ENCODE measurements around the gene GPR142.
A peak's percentile ranks its signal among the peaks of the same experiment; 100 is the strongest.

Gene GPR142

DNA sequence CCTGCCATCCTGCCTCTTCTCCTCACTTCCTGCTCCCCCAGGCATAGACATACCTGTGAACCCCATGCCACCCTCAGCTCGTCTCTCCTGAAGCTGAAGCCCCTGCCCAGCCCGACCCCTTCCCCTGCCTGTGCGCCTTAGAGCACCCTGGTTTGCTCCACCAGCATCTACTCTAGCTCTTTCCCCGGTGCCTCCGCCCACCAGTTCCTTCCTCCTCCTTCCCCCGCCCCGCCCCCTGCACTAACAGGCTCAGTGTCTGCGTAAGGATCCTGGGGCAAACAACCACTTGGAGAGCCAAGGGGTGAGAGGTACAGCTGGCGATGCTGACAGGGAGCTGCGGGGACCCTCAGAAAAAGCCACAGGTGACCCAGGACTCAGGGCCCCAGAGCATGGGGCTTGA is 1.9 kb downstream of the GPR142 start:
- Histone ChIP-seq H3K4me3 (no peak overlapping the region), H3K27ac (no peak overlapping the region), H3K9me3 (ENCODE audit: low read depth, low read length) (no peaks in the 10 kb centered on the region), H3K36me3 (ENCODE audit: insufficient read depth, low read length) (no peaks in the 10 kb centered on the region), H3K9ac (ENCODE audit: insufficient read length) (no peak overlapping the region)
- DNase-seq (ENCODE audit: low read depth, low spot score): no peak
- TF ChIP-seq POLR2AphosphoS5 (IDR thresholded peaks at IDR 0.05; ENCODE audit: borderline replicate concordance, low read depth, low read length) (no peak), FOXP2 (optimal IDR thresholded peaks at IDR 0.05; ENCODE audit: control extremely low read depth, extremely low read length, insufficient read depth) (no peak), EZH2 (IDR thresholded peaks at IDR 0.05) (no peak)

DNA sequence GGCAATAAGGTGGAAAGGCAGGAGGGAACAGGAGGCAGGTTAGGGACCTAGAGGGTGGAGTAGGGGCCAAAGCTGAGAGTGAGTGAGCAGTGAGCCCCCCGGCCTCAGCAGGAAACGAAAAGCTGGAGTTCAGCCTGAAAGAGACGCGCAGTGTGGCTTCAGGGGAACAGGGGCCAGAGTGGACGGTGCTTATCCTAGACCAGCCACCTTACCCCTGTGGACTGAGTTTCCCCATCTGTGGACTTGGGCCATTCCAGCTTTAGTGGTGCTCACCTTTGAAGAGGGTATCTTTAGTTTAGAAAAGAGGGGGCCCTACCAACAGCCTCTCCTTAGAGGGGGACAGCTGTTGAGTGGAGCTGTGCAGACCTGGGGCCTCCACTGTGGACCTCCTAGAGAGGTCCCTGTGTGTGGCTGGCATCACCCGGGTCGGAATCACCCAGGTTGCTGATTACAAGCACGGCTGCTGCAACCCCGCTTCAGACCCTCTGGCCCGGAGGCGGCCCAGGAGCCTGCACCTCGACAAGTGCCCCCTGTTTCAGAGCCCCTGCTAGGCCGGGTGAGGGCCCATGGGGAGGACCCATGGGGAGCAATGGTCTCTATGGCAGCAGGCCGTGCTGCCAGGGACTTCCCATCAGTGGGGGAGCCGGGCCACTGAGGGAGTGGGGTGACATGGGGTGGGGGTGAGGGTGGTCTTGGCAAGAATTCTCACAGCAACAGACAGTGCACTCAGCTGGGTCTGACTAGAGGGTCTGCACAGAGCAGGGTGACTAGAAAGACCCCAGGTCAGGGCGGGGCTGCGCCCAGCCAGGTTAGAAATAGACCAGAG is 2.6 kb downstream of the GPR142 start:
- H3K36me3 ChIP-seq (ENCODE audit: insufficient read depth, low read length): no peaks in the 10 kb centered on the region
- no peak overlapping the region for H3K9ac ChIP-seq (ENCODE audit: insufficient read length)
- no peak overlapping the region for H3K4me3 ChIP-seq
- no peaks in the 10 kb centered on the region for H3K9me3 ChIP-seq (ENCODE audit: low read depth, low read length)
- TF ChIP-seq POLR2AphosphoS5 (IDR thresholded peaks at IDR 0.05; ENCODE audit: borderline replicate concordance, low read depth, low read length): no peak
- no peak for TF ChIP-seq FOXP2 (optimal IDR thresholded peaks at IDR 0.05; ENCODE audit: control extremely low read depth, extremely low read length, insufficient read depth)
- no peak for TF ChIP-seq EZH2 (IDR thresholded peaks at IDR 0.05)
- no peak for DNase-seq (ENCODE audit: low read depth, low spot score)
- H3K27ac ChIP-seq: no peak overlapping the region

DNA sequence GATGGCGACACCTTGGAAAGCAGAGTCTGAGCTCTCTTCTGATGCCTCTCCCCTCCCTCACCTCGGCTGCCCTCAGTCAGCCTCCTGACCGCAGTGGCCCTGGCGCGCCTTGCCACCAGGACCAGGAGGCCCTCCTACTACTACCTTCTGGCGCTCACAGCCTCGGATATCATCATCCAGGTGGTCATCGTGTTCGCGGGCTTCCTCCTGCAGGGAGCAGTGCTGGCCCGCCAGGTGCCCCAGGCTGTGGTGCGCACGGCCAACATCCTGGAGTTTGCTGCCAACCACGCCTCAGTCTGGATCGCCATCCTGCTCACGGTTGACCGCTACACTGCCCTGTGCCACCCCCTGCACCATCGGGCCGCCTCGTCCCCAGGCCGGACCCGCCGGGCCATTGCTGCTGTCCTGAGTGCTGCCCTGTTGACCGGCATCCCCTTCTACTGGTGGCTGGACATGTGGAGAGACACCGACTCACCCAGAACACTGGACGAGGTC is 4.4 kb downstream of the GPR142 start:
- Histone ChIP-seq H3K27ac (no peak overlapping the region), H3K9me3 (ENCODE audit: low read depth, low read length) (no peaks in the 10 kb centered on the region), H3K9ac (ENCODE audit: insufficient read length) (no peak overlapping the region), H3K4me3 (no peak overlapping the region), H3K36me3 (ENCODE audit: insufficient read depth, low read length) (no peaks in the 10 kb centered on the region)
- DNase-seq (ENCODE audit: low read depth, low spot score): no peak
- no peak for TF ChIP-seq EZH2 (IDR thresholded peaks at IDR 0.05)

- Histone ChIP-seq H3K9ac (ENCODE audit: insufficient read length) (no peak overlapping the region), H3K27ac (no peak overlapping the region), H3K4me3 (no peak overlapping the region), H3K9me3 (ENCODE audit: low read depth, low read length) (no peaks in the 10 kb centered on the region), H3K36me3 (ENCODE audit: insufficient read depth, low read length) (no peaks in the 10 kb centered on the region)
- no peak for TF ChIP-seq FOXP2 (optimal IDR thresholded peaks at IDR 0.05; ENCODE audit: control extremely low read depth, extremely low read length, insufficient read depth)
- no peak for TF ChIP-seq EZH2 (IDR thresholded peaks at IDR 0.05)
- TF ChIP-seq POLR2AphosphoS5 (IDR thresholded peaks at IDR 0.05; ENCODE audit: borderline replicate concordance, low read depth, low read length): no peak
- no peak for DNase-seq (ENCODE audit: low read depth, low spot score)
These were observed 5.1 kb downstream of the GPR142 start for GRCh38 chr17:74372426-74372825.

DNA sequence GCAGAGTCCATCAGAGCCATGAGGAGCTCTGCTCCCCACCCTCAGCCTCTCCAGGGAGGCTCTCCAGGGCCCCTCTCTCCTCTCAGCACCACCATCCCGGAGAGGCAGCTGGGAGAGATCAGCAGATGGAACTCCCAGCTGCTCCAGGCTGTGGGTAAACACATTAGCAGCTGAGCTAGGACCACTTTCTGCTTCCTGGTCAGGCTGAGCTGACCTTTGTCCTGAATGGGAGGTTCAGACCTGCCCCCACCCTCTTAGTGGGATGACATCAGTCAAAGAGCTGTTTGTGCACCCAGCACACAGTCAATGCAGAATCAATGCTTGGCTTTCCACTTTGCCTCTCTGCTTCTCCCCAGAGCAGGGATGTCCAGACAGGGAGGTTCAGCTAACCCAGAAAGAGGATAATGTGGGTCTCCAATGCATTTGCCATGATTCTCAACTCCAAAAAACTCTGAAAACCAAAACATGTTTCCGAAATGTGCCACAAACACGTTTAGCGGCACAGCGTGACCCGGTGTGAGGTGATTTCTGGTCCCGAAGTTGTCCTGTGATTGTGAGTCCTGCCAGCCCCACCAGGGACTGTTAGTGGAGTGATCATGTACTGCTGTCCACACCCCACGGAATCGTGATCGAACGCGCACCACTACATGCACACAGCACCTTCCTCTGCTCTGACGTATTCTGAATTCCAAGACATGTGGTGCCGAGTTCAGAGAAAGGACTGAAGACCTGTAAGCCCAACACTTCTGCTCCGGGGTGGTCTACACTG is 6.7 kb downstream of the GPR142 start:
- H3K4me3 ChIP-seq: no peak overlapping the region
- no peak for DNase-seq (ENCODE audit: low read depth, low spot score)

GRCh38 chr17:74374858-74375257 is 7.6 kb downstream of the GPR142 start:
- no peak for TF ChIP-seq EZH2 (IDR thresholded peaks at IDR 0.05)
- TF ChIP-seq POLR2AphosphoS5 (IDR thresholded peaks at IDR 0.05; ENCODE audit: borderline replicate concordance, low read depth, low read length): no peak
- TF ChIP-seq FOXP2 (optimal IDR thresholded peaks at IDR 0.05; ENCODE audit: control extremely low read depth, extremely low read length, insufficient read depth): no peak
- H3K27ac ChIP-seq: no peak overlapping the region
- no peaks in the 10 kb centered on the region for H3K36me3 ChIP-seq (ENCODE audit: insufficient read depth, low read length)
- H3K4me3 ChIP-seq: no peak overlapping the region
- H3K9me3 ChIP-seq (ENCODE audit: low read depth, low read length): no peaks in the 10 kb centered on the region
- no peak for DNase-seq (ENCODE audit: low read depth, low spot score)
- no peak overlapping the region for H3K9ac ChIP-seq (ENCODE audit: insufficient read length)

More for the DNA sequence above, 6.7 kb downstream of the GPR142 start:
- H3K9ac ChIP-seq (ENCODE audit: insufficient read length): no peak overlapping the region
- TF ChIP-seq POLR2AphosphoS5 (IDR thresholded peaks at IDR 0.05; ENCODE audit: borderline replicate concordance, low read depth, low read length) (no peak), EZH2 (IDR thresholded peaks at IDR 0.05) (no peak), FOXP2 (optimal IDR thresholded peaks at IDR 0.05; ENCODE audit: control extremely low read depth, extremely low read length, insufficient read depth) (no peak)
- H3K27ac ChIP-seq: no peak overlapping the region
- H3K9me3 ChIP-seq (ENCODE audit: low read depth, low read length): no peaks in the 10 kb centered on the region
- H3K36me3 ChIP-seq (ENCODE audit: insufficient read depth, low read length): no peaks in the 10 kb centered on the region

- no peaks in the 10 kb centered on the region for H3K36me3 ChIP-seq (ENCODE audit: insufficient read depth, low read length)
- no peaks in the 10 kb centered on the region for H3K9me3 ChIP-seq (ENCODE audit: low read depth, low read length)
- TF ChIP-seq POLR2AphosphoS5 (IDR thresholded peaks at IDR 0.05; ENCODE audit: borderline replicate concordance, low read depth, low read length) (no peak), EZH2 (IDR thresholded peaks at IDR 0.05) (no peak), FOXP2 (optimal IDR thresholded peaks at IDR 0.05; ENCODE audit: control extremely low read depth, extremely low read length, insufficient read depth) (no peak)
- H3K9ac ChIP-seq (ENCODE audit: insufficient read length): no peak overlapping the region
- no peak overlapping the region; the same call in 1 of the 2 replicates for H3K4me3 ChIP-seq
- no peak overlapping the region for H3K27ac ChIP-seq
- peak; percentile 32 for DNase-seq (ENCODE audit: low read depth, low spot score)
These were observed 12.3 kb downstream of the GPR142 start for GRCh38 chr17:74379495-74380085.

Data from SK-N-MC (cell line).